K562 (cell line): ENCODE measurements around the gene CPNE9.

Experiments used
- FOXK1 ChIP-seq: sonication (generic); formaldehyde crosslinking; IDR thresholded peaks from 2 replicates; pipeline ENCODE4 v1.8.0; 2022; ENCODE audit warnings: missing genetic modification reagents, mild to moderate bottlenecking, borderline replicate concordance
- SETDB1 ChIP-seq: IDR thresholded peaks from one replicate; pipeline ENCODE4 v1.6.1; 2012; ENCODE audit warnings: low read length, control low read depth, inconsistent platforms
- SMARCA5 ChIP-seq: fragments of 450-650 bp; IDR thresholded peaks from 2 replicates; pipeline ENCODE4 v1.6.1; 2016

DNA sequence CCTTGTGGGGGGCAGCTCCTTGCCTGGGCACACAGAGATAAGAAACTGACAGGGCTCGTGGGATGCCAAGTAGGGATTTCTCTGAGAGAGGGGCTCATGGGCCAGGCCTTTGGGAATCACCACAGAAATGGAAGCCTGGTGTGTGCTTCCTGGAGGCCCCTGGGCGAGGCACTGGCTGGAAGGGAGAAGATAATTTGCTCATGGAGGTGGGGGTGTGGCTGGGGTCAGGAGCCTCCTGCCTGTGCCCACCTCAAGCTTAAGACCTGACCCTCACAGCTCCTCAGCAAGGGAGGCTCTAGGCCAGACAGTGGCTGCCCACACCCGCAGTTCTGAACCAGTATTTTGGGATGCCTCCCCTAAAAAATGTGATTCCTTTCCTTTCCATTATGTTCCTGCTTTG is 16.9 kb upstream of the CPNE9 start:
- TF ChIP-seq FOXK1 (no peak), SETDB1 (no peak), SMARCA5 (no peak)
